Measurements from ENCODE around the gene TP53BP2.
A peak's percentile ranks its signal among the peaks of the same experiment; 100 is the strongest.

The TP53BP2 gene

DNA sequence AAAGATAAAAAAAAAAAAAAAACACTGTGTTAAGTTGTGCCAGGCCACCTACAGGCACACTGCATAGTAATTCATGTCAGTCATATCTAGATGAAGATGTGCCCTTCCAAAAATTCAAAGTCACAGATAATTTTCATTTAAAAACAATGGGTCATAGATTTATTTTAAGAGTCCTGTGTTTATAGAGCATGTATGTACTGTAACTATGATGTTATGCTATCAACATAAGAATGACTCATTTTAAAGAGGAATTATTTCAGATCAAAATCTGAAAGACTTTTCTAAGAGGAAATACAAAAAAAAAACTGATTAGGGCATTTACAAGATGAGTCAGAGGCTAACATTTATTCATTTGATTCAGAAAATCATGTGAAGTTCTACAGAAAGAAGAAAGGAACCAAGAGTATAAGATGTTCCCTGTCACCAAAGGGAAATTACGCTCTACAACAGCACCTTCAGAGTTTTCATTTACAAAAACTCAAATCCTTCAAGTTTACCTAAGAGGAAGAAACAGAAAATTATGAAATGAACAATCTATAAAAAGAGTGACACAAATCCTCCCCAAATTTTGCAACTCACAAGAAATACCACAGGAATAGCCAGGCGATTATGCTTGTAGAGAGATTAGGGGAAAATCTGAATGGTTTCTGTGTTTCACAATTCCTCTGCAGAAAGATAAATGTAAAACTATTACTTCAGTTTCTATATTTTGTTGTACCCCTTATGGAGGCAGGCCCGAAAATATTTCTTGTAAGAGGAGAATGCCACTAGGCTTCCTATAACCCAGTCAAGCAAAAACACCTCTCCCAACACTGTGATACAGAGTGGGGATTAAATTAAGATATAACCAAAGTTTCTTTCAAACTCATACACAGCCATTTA is 13.8 kb downstream of the TP53BP2 start:
- peak; percentile 65 to 70 for DNase-seq (ENCODE audit: low read depth in 1 of 2, low spot score in 1 of 2)
- TF ChIP-seq, protein P1, sequence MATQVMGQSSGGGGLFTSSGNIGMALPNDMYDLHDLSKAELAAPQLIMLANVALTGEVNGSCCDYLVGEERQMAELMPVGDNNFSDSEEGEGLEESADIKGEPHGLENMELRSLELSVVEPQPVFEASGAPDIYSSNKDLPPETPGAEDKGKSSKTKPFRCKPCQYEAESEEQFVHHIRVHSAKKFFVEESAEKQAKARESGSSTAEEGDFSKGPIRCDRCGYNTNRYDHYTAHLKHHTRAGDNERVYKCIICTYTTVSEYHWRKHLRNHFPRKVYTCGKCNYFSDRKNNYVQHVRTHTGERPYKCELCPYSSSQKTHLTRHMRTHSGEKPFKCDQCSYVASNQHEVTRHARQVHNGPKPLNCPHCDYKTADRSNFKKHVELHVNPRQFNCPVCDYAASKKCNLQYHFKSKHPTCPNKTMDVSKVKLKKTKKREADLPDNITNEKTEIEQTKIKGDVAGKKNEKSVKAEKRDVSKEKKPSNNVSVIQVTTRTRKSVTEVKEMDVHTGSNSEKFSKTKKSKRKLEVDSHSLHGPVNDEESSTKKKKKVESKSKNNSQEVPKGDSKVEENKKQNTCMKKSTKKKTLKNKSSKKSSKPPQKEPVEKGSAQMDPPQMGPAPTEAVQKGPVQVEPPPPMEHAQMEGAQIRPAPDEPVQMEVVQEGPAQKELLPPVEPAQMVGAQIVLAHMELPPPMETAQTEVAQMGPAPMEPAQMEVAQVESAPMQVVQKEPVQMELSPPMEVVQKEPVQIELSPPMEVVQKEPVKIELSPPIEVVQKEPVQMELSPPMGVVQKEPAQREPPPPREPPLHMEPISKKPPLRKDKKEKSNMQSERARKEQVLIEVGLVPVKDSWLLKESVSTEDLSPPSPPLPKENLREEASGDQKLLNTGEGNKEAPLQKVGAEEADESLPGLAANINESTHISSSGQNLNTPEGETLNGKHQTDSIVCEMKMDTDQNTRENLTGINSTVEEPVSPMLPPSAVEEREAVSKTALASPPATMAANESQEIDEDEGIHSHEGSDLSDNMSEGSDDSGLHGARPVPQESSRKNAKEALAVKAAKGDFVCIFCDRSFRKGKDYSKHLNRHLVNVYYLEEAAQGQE (IDR thresholded peaks at IDR 0.05; ENCODE audit: insufficient replicate concordance, low read depth): no peak
- TF ChIP-seq POLR2AphosphoS5 (IDR thresholded peaks at IDR 0.05; ENCODE audit: low read depth): no peak
- TF ChIP-seq SPI1 (IDR thresholded peaks at IDR 0.05; ENCODE audit: borderline replicate concordance, low read depth): no peak
- TF ChIP-seq, protein P2, sequence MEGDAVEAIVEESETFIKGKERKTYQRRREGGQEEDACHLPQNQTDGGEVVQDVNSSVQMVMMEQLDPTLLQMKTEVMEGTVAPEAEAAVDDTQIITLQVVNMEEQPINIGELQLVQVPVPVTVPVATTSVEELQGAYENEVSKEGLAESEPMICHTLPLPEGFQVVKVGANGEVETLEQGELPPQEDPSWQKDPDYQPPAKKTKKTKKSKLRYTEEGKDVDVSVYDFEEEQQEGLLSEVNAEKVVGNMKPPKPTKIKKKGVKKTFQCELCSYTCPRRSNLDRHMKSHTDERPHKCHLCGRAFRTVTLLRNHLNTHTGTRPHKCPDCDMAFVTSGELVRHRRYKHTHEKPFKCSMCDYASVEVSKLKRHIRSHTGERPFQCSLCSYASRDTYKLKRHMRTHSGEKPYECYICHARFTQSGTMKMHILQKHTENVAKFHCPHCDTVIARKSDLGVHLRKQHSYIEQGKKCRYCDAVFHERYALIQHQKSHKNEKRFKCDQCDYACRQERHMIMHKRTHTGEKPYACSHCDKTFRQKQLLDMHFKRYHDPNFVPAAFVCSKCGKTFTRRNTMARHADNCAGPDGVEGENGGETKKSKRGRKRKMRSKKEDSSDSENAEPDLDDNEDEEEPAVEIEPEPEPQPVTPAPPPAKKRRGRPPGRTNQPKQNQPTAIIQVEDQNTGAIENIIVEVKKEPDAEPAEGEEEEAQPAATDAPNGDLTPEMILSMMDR (IDR thresholded peaks at IDR 0.05; ENCODE audit: insufficient read depth, low read length): no peak
- TF ChIP-seq GABPA (IDR thresholded peaks at IDR 0.05; ENCODE audit: low read depth): no peak
- Histone ChIP-seq H3K27me3 (ENCODE audit: insufficient read depth, poor library complexity, severe bottlenecking) (no peaks in the 10 kb centered on the region), H3K4me3 (replicated peaks; ENCODE audit: insufficient read depth, low read length) (no peak overlapping the region), H3K27ac (replicated peaks) (peak overlapping the region; percentile 51)

DNA sequence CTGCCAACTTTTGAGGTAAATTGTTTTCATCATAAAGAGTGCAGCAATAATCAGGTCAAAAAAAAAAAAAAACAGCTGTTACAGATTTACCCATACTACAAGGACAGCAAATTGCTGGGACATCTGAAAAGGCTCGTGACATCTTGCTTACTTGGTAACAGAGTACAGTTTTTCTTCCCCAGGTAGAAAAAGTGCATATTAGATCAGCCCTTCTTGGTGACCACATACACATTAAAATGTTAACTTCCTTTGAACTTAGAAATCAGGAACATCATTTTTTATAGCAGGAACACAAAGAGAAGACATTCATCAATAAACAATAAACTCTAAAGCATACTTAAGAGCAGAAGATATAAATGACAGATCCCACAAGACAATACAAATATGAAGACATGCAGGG is 16.1 kb downstream of the TP53BP2 start:
- H3K27ac ChIP-seq (replicated peaks): no peak overlapping the region; the same call in 1 of the 2 replicates
- no peak for DNase-seq (ENCODE audit: low read depth in 1 of 2, low spot score in 1 of 2)
- no peaks in the 10 kb centered on the region for H3K27me3 ChIP-seq (ENCODE audit: insufficient read depth, poor library complexity, severe bottlenecking)
- TF ChIP-seq POLR2AphosphoS5 (IDR thresholded peaks at IDR 0.05; ENCODE audit: low read depth) (no peak), GABPA (IDR thresholded peaks at IDR 0.05; ENCODE audit: low read depth) (no peak), SPI1 (IDR thresholded peaks at IDR 0.05; ENCODE audit: borderline replicate concordance, low read depth) (no peak)
- TF ChIP-seq, protein P2 (IDR thresholded peaks at IDR 0.05; ENCODE audit: insufficient read depth, low read length): no peak
- no peak overlapping the region for H3K4me3 ChIP-seq (replicated peaks; ENCODE audit: insufficient read depth, low read length)

DNA sequence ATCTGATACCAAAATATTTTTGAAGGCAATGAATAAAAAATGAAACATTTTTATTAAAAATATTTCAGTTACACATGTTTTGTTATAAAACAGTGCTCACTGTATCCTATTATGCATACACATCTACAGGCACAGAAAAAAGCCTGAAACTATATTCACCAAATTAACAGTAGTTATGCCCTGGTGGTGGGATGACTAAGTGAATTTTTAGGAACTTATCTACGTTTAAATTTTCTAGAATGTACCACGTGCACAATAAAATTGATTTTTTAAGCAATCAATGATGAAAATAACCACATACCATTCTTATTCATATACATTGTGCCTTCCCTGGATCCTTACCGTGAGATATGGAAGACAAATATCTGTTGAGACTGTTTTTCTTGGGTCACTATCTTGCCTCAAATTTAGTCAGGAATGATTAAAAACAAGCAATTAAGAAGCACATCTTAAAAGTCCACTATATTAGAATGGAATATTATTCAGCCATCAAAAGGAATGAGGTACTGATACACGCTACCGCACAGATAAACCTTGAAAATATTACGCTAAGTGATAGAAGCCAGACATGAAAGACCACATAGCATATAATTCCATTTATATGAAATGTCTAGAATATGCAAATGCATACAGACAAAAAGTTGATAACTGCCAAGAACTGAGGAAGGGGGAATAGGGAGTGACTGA is 17.4 kb downstream of the TP53BP2 start:
- H3K27me3 ChIP-seq (ENCODE audit: insufficient read depth, poor library complexity, severe bottlenecking): no peaks in the 10 kb centered on the region

More for the DNA sequence above, 17.4 kb downstream of the TP53BP2 start:
- no peak overlapping the region for H3K4me3 ChIP-seq (replicated peaks; ENCODE audit: insufficient read depth, low read length)
- DNase-seq (ENCODE audit: low read depth in 1 of 2, low spot score in 1 of 2): no peak
- no peak for TF ChIP-seq POLR2AphosphoS5 (IDR thresholded peaks at IDR 0.05; ENCODE audit: low read depth)
- no peak for TF ChIP-seq SPI1 (IDR thresholded peaks at IDR 0.05; ENCODE audit: borderline replicate concordance, low read depth)
- TF ChIP-seq, protein P1 (IDR thresholded peaks at IDR 0.05; ENCODE audit: insufficient replicate concordance, low read depth): no peak
- no peak for TF ChIP-seq GABPA (IDR thresholded peaks at IDR 0.05; ENCODE audit: low read depth)
- TF ChIP-seq, protein P2 (IDR thresholded peaks at IDR 0.05; ENCODE audit: insufficient read depth, low read length): no peak
- peak overlapping the region; percentile 71 for H3K27ac ChIP-seq (replicated peaks)
